HepG2 (cell line): ENCODE measurements around the gene GRID1. TPM values are rescaled to one million over a fixed set of nuclear protein-coding genes. Genes with fewer than 3 reads are reported as not detected.

Source experiments
- ATAC-seq: fragments of 200-7000 bp; cut with Tn5 transposase; 3 replicates; pipeline ENCODE4 v1.9.1; 2020; ENCODE audit warnings: mild to moderate bottlenecking, moderate library complexity
- BruUV-seq: library from RNA; stranded (reverse); fragments of 400-500 nt; replicated peaks from 2 replicates; lab custom pipeline; 2021; lab: Mats Ljungman, UMichigan
- CTCF ChIA-PET: fragments of 300-600 bp; formaldehyde crosslinking; extraction: SDS; loops from one replicate; lab custom pipeline; 2021; ENCODE audit warnings: low total read pairs, inconsistent platforms, low intra/inter-chr PET ratio; lab: Yijun Ruan, JAX
- POLR2A ChIA-PET: fragments of 350-600 bp; sonication (Branson Sonifier 250); formaldehyde crosslinking; loops from one replicate; lab custom pipeline; 2020; ENCODE audit warnings: antibody characterized with exemption, inconsistent platforms; lab: Yijun Ruan, JAX
- DNase-seq: peaks from one replicate; pipeline ENCODE4 v3.0.0-alpha.2; 2015; ENCODE audit warnings: low spot score
- FAIRE-seq: peaks from 3 replicates; lab custom pipeline; 2011; peaks lifted over from hg19 to GRCh38; lab: Jason Lieb, UNC
- H2AFZ ChIP-seq: one replicate; pipeline ENCODE4 v1.6.1; 2011; ENCODE audit warnings: low read length, inconsistent platforms
- H3K27ac ChIP-seq: fragments of 300-600 bp; 3 replicates; pipeline ENCODE4 v1.8.0; 2011; ENCODE audit warnings: mixed run types, mild to moderate bottlenecking, mixed read lengths, low read length, inconsistent platforms; ENCODE audit not compliant: insufficient read depth; ENCODE audit errors: extremely low read length
- H3K27me3 ChIP-seq, 2 experiments: fragments of 200-600 bp in 1 of 2; 2 replicates in 1 of 2; 3 replicates in 1 of 2; pipeline versions ENCODE4 v1.6.0 to v1.8.0; 2011; ENCODE audit warnings: low read length in 2 of 2, mild to moderate bottlenecking in 2 of 2, moderate library complexity in 2 of 2, inconsistent platforms in 1 of 2; ENCODE audit not compliant: insufficient read depth in 2 of 2, control insufficient read depth in 1 of 2
- H3K36me3 ChIP-seq, 2 experiments: fragments of 200-600 bp in 1 of 2; replicated peaks in 1 of 2; 2 replicates in 1 of 2; 3 replicates in 1 of 2; pipeline versions ENCODE4 v1.5.1 to v1.8.0; 2011; ENCODE audit warnings: low read length in 2 of 2, inconsistent platforms in 1 of 2; ENCODE audit not compliant: insufficient read depth in 2 of 2, control insufficient read depth in 1 of 2
- H3K4me1 ChIP-seq: 2 replicates; pipeline ENCODE4 v1.5.1; 2012; ENCODE audit warnings: low read length, inconsistent platforms; ENCODE audit not compliant: insufficient read depth
- H3K4me2 ChIP-seq: 2 replicates; pipeline ENCODE4 v1.6.0; 2011; ENCODE audit warnings: low read depth, low read length, inconsistent platforms
- H3K4me3 ChIP-seq, 3 experiments: fragments of 200-600 bp in 1 of 3; sonication (generic), shearing (Covaris generic) in 1 of 3; replicated peaks in 1 of 3; 2 replicates each; pipeline ENCODE4 v1.5.1; 2011 to 2016; ENCODE audit warnings: low read length in 3 of 3, inconsistent platforms in 2 of 3, low read depth in 2 of 3, mild to moderate bottlenecking in 2 of 3, control low read depth in 1 of 3, mixed read lengths in 1 of 3; ENCODE audit not compliant: insufficient read depth in 1 of 3
- H3K79me2 ChIP-seq: one replicate; pipeline ENCODE4 v1.6.1; 2011; ENCODE audit warnings: low read length, inconsistent platforms; ENCODE audit not compliant: insufficient read depth
- H3K9ac ChIP-seq: 2 replicates; pipeline ENCODE4 v1.6.0; 2011; ENCODE audit warnings: mild to moderate bottlenecking, low read depth, low read length, inconsistent platforms; ENCODE audit not compliant: insufficient read depth
- H3K9me3 ChIP-seq: 2 replicates; pipeline ENCODE4 v1.5.1; 2012; ENCODE audit warnings: mild to moderate bottlenecking, low read length
- H4K20me1 ChIP-seq: 2 replicates; pipeline ENCODE4 v1.6.0; 2011; ENCODE audit warnings: inconsistent platforms, mild to moderate bottlenecking, low read length, moderate library complexity; ENCODE audit not compliant: insufficient read depth
- MAFF ChIP-seq: IDR thresholded peaks from 2 replicates; pipeline ENCODE4 v1.6.1; 2011; ENCODE audit warnings: low read depth, low read length, improper control_type of control experiment
- RXRA ChIP-seq: sonication (generic); formaldehyde crosslinking; IDR thresholded peaks from 2 replicates; pipeline ENCODE4 v1.5.1; 2020; ENCODE audit warnings: missing genetic modification reagents
- TSC22D2 ChIP-seq: sonication (generic); formaldehyde crosslinking; IDR thresholded peaks from 2 replicates; pipeline ENCODE4 v1.5.1; 2020; ENCODE audit warnings: missing genetic modification reagents, mild to moderate bottlenecking, borderline replicate concordance
- ZFX ChIP-seq: sonication (generic); formaldehyde crosslinking; IDR thresholded peaks from 2 replicates; pipeline ENCODE4 v1.4.0; 2020; ENCODE audit warnings: mild to moderate bottlenecking, low read depth, missing genetic modification reagents, moderate library complexity
- ZNF292 ChIP-seq: sonication (generic); formaldehyde crosslinking; IDR thresholded peaks from 2 replicates; pipeline ENCODE4 v1.8.1; 2022; ENCODE audit warnings: mild to moderate bottlenecking, low read depth, missing genetic modification reagents, borderline replicate concordance
- ZNF567 ChIP-seq: sonication (generic); formaldehyde crosslinking; IDR thresholded peaks from 2 replicates; pipeline ENCODE4 v1.8.1; 2023; ENCODE audit warnings: mild to moderate bottlenecking, missing genetic modification reagents, borderline replicate concordance
- ZNF572 ChIP-seq: sonication (generic); formaldehyde crosslinking; IDR thresholded peaks from 2 replicates; pipeline ENCODE4 v1.5.1; 2020; ENCODE audit warnings: mild to moderate bottlenecking, missing genetic modification reagents
- ZNF761 ChIP-seq: sonication (generic); formaldehyde crosslinking; conservative IDR thresholded peaks from 2 replicates; pipeline ENCODE4 v1.4.0; 2020; ENCODE audit warnings: mild to moderate bottlenecking, missing genetic modification reagents
- ZNF883 ChIP-seq: sonication (generic); formaldehyde crosslinking; IDR thresholded peaks from 2 replicates; pipeline ENCODE4 v1.5.1; 2020; ENCODE audit warnings: mild to moderate bottlenecking, missing genetic modification reagents; ENCODE audit errors: not compliant biosample characterization
- WGBS: methylation state at CpG from one replicate; pipeline ENCODE4 v1.1.6; 2017; ENCODE audit warnings: low lambda C conversion rate; 5-methylcytosine and 5-hydroxymethylcytosine counted together
- in situ Hi-C: cut with HindIII; loops from 2 replicates; pipeline ENCODE4 v1.10.0; 2017; ENCODE audit warnings: low pct_unique_long_range_greater_than_20kb; ENCODE audit not compliant: extremely low pct_ligation_motif_present
- intact Hi-C: fragments of 100-400 bp; cut with micrococcal nuclease; formaldehyde crosslinking; loops from one replicate; pipeline ENCODE4 v1.10.0; 2022; ENCODE audit not compliant: unreplicated experiment
- polyA plus RNA-seq, 8 experiments: library from polyadenylated mRNA; depleted of rRNA in 3 of 8; stranded (reverse) in 7 of 8; unstranded in 1 of 8; fragments of >200 nt; fragmentation: Illumina TruSeq in 4 of 8; extraction: Trizol in 4 of 8; gene quantifications; 2 replicates each; pipeline versions ENCODE4 v1.2.1 to v1.2.3, GENCODE V29; 2011 to 2016; ENCODE audit warnings: low read depth in 4 of 8, missing spikeins in 1 of 8, mixed read lengths in 1 of 8; ENCODE audit not compliant: insufficient read depth in 1 of 8
- total RNA-seq, 5 experiments: library from RNA; depleted of rRNA; stranded (reverse); fragments of >200 nt; fragmentation: Illumina TruSeq; extraction: Trizol; gene quantifications; 2 replicates each; pipeline ENCODE4 v1.2.3, GENCODE V29; 2016; ENCODE audit warnings: low read depth in 1 of 5
- TF ChIP-seq, protein P1 (sequence below): sonication (generic); formaldehyde crosslinking; IDR thresholded peaks from 2 replicates; pipeline ENCODE4 v1.4.0; 2020; ENCODE audit warnings: missing genetic modification reagents
- TF ChIP-seq, protein P2 (sequence below): IDR thresholded peaks from 2 replicates; pipeline ENCODE4 v1.6.1; 2018; ENCODE audit warnings: missing genetic modification reagents, mild to moderate bottlenecking, missing compliant biosample characterization
- TF ChIP-seq, protein P3 (sequence below): IDR thresholded peaks from 2 replicates; pipeline ENCODE4 v1.6.1; 2016; ENCODE audit warnings: missing compliant biosample characterization, missing genetic modification reagents, borderline replicate concordance
- TF ChIP-seq, protein P4 (sequence below): sonication (generic); formaldehyde crosslinking; IDR thresholded peaks from 2 replicates; pipeline ENCODE4 v1.4.0; 2020; ENCODE audit warnings: missing genetic modification reagents
- TF ChIP-seq, protein P5 (sequence below): sonication (generic); formaldehyde crosslinking; IDR thresholded peaks from 2 replicates; pipeline ENCODE4 v1.4.0; 2020; ENCODE audit warnings: missing genetic modification reagents, borderline replicate concordance

The GRID1 gene
- total and polyA plus RNA-seq, 2 of the 13 experiments (the other 11 are each of a cell fraction or from before 2014, with no cell fraction given): 0.05 TPM; not detected in 1

DNA sequence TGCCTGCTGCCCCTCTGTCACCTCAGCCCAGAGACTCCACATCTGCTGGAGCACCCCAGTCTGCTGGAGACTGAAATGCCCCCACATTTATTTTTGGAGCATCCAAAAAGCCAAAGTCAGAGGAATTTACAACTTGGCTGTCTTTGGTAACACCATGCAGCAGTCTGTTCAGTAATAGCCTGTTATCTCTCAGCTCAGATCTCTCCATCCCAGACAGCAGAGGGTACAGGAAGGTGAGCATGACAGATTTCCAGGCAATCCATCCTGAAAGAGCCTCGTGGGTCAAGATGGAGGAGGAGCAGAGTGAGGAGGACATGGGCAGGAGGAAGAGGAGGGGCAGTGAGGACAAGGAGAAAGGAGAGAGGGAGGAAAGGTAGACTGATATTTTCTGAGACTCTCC is 55.9 kb downstream of the GRID1 start:
- 0% methylated on average over 1 of the region's 1 CpG for WGBS
- FAIRE-seq: no peak
- H3K9me3 ChIP-seq: no peaks in the 10 kb centered on the region
- ChIA-PET CTCF (no interaction called here), POLR2A (no interaction called here)
- no TSS peak for BruUV-seq
- H3K4me3 ChIP-seq: no peak overlapping the region
- H3K36me3 ChIP-seq: no peaks in the 10 kb centered on the region
- intact Hi-C loops: no loop called here
- no peak overlapping the region for H3K9ac ChIP-seq
- DNase-seq: no peak
- H3K27me3 ChIP-seq: peaks cover 0 to 7% of the 10 kb centered on the region in 2 experiments; a peak in 1 of 5 replicates
- H2AFZ ChIP-seq: no peak overlapping the region
- no peak overlapping the region for H3K27ac ChIP-seq
- H3K4me1 ChIP-seq: no peaks in the 10 kb centered on the region
- no peaks in the 10 kb centered on the region for H3K79me2 ChIP-seq
- H3K4me2 ChIP-seq: no peak overlapping the region
- in situ Hi-C loops: no loop called here
- no peak for ATAC-seq
- H4K20me1 ChIP-seq: no peaks in the 10 kb centered on the region
- TF ChIP-seq ZNF761 (CRISPR knock-in tag): no peak
- TF ChIP-seq MAFF: no peak
- no peak for TF ChIP-seq RXRA
- TF ChIP-seq TSC22D2 (CRISPR knock-in tag): no peak
- TF ChIP-seq ZNF292 (CRISPR knock-in tag): no peak
- no peak for TF ChIP-seq ZFX
- TF ChIP-seq, protein P1, sequence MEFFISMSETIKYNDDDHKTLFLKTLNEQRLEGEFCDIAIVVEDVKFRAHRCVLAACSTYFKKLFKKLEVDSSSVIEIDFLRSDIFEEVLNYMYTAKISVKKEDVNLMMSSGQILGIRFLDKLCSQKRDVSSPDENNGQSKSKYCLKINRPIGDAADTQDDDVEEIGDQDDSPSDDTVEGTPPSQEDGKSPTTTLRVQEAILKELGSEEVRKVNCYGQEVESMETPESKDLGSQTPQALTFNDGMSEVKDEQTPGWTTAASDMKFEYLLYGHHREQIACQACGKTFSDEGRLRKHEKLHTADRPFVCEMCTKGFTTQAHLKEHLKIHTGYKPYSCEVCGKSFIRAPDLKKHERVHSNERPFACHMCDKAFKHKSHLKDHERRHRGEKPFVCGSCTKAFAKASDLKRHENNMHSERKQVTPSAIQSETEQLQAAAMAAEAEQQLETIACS (CRISPR knock-in tag): no peak
- TF ChIP-seq ZNF567 (CRISPR knock-in tag): no peak
- TF ChIP-seq, protein P2, sequence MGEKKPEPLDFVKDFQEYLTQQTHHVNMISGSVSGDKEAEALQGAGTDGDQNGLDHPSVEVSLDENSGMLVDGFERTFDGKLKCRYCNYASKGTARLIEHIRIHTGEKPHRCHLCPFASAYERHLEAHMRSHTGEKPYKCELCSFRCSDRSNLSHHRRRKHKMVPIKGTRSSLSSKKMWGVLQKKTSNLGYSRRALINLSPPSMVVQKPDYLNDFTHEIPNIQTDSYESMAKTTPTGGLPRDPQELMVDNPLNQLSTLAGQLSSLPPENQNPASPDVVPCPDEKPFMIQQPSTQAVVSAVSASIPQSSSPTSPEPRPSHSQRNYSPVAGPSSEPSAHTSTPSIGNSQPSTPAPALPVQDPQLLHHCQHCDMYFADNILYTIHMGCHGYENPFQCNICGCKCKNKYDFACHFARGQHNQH (CRISPR knock-in tag): no peak
- TF ChIP-seq, protein P3, sequence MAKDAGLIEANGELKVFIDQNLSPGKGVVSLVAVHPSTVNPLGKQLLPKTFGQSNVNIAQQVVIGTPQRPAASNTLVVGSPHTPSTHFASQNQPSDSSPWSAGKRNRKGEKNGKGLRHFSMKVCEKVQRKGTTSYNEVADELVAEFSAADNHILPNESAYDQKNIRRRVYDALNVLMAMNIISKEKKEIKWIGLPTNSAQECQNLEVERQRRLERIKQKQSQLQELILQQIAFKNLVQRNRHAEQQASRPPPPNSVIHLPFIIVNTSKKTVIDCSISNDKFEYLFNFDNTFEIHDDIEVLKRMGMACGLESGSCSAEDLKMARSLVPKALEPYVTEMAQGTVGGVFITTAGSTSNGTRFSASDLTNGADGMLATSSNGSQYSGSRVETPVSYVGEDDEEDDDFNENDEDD (CRISPR knock-in tag): no peak
- TF ChIP-seq ZNF572 (CRISPR knock-in tag): no peak
- no peak for TF ChIP-seq ZNF883 (CRISPR knock-in tag)
- TF ChIP-seq, protein P4, sequence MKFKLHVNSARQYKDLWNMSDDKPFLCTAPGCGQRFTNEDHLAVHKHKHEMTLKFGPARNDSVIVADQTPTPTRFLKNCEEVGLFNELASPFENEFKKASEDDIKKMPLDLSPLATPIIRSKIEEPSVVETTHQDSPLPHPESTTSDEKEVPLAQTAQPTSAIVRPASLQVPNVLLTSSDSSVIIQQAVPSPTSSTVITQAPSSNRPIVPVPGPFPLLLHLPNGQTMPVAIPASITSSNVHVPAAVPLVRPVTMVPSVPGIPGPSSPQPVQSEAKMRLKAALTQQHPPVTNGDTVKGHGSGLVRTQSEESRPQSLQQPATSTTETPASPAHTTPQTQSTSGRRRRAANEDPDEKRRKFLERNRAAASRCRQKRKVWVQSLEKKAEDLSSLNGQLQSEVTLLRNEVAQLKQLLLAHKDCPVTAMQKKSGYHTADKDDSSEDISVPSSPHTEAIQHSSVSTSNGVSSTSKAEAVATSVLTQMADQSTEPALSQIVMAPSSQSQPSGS (CRISPR knock-in tag): no peak
- TF ChIP-seq, protein P5, sequence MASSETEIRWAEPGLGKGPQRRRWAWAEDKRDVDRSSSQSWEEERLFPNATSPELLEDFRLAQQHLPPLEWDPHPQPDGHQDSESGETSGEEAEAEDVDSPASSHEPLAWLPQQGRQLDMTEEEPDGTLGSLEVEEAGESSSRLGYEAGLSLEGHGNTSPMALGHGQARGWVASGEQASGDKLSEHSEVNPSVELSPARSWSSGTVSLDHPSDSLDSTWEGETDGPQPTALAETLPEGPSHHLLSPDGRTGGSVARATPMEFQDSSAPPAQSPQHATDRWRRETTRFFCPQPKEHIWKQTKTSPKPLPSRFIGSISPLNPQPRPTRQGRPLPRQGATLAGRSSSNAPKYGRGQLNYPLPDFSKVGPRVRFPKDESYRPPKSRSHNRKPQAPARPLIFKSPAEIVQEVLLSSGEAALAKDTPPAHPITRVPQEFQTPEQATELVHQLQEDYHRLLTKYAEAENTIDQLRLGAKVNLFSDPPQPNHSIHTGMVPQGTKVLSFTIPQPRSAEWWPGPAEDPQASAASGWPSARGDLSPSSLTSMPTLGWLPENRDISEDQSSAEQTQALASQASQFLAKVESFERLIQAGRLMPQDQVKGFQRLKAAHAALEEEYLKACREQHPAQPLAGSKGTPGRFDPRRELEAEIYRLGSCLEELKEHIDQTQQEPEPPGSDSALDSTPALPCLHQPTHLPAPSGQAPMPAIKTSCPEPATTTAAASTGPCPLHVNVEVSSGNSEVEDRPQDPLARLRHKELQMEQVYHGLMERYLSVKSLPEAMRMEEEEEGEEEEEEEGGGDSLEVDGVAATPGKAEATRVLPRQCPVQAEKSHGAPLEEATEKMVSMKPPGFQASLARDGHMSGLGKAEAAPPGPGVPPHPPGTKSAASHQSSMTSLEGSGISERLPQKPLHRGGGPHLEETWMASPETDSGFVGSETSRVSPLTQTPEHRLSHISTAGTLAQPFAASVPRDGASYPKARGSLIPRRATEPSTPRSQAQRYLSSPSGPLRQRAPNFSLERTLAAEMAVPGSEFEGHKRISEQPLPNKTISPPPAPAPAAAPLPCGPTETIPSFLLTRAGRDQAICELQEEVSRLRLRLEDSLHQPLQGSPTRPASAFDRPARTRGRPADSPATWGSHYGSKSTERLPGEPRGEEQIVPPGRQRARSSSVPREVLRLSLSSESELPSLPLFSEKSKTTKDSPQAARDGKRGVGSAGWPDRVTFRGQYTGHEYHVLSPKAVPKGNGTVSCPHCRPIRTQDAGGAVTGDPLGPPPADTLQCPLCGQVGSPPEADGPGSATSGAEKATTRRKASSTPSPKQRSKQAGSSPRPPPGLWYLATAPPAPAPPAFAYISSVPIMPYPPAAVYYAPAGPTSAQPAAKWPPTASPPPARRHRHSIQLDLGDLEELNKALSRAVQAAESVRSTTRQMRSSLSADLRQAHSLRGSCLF (CRISPR knock-in tag): no peak
